ENCODE measurements around the gene CORO7.
A peak's percentile ranks its signal among the peaks of the same experiment; 100 is the strongest.

Gene CORO7

DNA sequence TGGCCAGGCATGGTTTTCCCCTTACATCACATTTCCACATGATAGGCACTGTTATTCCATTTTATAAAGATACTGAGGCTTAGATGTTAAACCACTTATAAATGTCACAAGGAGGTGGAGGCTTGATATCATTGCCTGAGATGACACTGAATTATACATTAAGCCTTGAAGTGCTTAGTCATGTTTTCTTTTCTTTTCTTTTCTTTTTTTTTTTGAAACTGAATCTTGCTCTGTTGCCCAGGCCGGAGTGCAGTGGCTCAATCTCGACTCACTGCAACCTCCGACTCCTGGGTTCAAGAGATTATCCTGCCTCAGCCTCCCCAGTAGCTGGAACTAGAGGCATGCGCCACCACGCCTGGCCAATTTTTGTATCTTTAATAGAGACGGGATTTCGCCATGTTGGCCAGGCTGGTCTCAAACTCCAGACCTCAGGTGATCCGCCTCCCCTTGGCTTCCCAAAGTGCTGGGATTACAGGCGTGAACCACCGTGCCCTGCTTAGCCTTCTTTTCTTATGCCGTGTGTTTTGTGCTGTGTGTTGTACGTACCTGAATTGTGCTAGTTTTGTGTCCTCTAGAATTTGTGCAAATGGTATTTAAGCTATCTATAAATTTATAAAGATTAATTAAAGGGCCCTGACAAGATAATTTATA is 10.5 kb upstream of the CORO7 start:
- TF ChIP-seq POLR2AphosphoS5 (IDR thresholded peaks at IDR 0.05; ENCODE audit: low read depth) (no peak), SPI1 (IDR thresholded peaks at IDR 0.05; ENCODE audit: borderline replicate concordance, low read depth) (no peak), GABPA (IDR thresholded peaks at IDR 0.05; ENCODE audit: low read depth) (no peak)
- TF ChIP-seq, protein P1, sequence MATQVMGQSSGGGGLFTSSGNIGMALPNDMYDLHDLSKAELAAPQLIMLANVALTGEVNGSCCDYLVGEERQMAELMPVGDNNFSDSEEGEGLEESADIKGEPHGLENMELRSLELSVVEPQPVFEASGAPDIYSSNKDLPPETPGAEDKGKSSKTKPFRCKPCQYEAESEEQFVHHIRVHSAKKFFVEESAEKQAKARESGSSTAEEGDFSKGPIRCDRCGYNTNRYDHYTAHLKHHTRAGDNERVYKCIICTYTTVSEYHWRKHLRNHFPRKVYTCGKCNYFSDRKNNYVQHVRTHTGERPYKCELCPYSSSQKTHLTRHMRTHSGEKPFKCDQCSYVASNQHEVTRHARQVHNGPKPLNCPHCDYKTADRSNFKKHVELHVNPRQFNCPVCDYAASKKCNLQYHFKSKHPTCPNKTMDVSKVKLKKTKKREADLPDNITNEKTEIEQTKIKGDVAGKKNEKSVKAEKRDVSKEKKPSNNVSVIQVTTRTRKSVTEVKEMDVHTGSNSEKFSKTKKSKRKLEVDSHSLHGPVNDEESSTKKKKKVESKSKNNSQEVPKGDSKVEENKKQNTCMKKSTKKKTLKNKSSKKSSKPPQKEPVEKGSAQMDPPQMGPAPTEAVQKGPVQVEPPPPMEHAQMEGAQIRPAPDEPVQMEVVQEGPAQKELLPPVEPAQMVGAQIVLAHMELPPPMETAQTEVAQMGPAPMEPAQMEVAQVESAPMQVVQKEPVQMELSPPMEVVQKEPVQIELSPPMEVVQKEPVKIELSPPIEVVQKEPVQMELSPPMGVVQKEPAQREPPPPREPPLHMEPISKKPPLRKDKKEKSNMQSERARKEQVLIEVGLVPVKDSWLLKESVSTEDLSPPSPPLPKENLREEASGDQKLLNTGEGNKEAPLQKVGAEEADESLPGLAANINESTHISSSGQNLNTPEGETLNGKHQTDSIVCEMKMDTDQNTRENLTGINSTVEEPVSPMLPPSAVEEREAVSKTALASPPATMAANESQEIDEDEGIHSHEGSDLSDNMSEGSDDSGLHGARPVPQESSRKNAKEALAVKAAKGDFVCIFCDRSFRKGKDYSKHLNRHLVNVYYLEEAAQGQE (IDR thresholded peaks at IDR 0.05; ENCODE audit: insufficient replicate concordance, low read depth), result no peak
- TF ChIP-seq, protein P2, sequence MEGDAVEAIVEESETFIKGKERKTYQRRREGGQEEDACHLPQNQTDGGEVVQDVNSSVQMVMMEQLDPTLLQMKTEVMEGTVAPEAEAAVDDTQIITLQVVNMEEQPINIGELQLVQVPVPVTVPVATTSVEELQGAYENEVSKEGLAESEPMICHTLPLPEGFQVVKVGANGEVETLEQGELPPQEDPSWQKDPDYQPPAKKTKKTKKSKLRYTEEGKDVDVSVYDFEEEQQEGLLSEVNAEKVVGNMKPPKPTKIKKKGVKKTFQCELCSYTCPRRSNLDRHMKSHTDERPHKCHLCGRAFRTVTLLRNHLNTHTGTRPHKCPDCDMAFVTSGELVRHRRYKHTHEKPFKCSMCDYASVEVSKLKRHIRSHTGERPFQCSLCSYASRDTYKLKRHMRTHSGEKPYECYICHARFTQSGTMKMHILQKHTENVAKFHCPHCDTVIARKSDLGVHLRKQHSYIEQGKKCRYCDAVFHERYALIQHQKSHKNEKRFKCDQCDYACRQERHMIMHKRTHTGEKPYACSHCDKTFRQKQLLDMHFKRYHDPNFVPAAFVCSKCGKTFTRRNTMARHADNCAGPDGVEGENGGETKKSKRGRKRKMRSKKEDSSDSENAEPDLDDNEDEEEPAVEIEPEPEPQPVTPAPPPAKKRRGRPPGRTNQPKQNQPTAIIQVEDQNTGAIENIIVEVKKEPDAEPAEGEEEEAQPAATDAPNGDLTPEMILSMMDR (IDR thresholded peaks at IDR 0.05; ENCODE audit: insufficient read depth, low read length), result no peak
- no peak for DNase-seq (ENCODE audit: low read depth in 1 of 2, low spot score in 1 of 2)
- Histone ChIP-seq H3K4me3 (replicated peaks; ENCODE audit: insufficient read depth, low read length) (peak overlapping the region; percentile 94), H3K27me3 (ENCODE audit: insufficient read depth, poor library complexity, severe bottlenecking) (no peaks in the 10 kb centered on the region), H3K27ac (replicated peaks) (peak overlapping the region; percentile 94)

DNA sequence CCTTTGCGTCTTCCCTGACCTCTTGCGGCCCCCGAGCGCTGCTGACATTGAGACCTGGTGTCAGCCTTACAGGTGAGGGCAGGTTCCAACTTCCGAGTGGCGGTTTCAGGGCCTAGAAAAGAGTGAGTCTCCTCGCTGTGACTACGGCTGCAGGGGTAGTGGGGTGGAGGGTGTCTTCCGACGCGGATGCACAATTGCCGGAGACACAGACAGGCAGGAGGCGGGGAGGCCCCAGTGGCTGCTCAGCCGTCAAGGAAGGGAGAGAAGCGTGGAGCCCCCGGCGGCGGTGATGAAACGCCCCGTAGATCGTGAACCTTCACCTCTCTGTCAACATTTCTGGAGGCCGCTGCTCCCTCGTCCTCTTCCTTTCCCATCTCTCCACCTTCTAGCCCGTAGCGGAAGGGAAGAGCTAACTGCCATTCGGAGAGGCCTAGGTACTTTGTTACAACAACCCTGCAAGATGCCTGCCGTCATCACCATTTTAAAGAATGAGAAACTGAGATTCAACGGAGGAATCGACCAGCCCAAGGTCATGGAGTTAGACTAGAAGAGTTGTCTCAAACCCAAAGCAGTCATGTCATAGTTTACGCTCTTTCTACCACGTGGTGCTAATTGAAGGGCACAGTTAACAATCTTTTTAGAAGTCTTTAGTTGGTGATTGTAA is 9.8 kb upstream of the CORO7 start:
- peak in 1 of 2 experiments; percentile 38 for DNase-seq (ENCODE audit: low read depth in 1 of 2, low spot score in 1 of 2)
- TF ChIP-seq POLR2AphosphoS5 (IDR thresholded peaks at IDR 0.05; ENCODE audit: low read depth) (no peak; the same call in 1 of the 2 replicates), SPI1 (IDR thresholded peaks at IDR 0.05; ENCODE audit: borderline replicate concordance, low read depth) (no peak), GABPA (IDR thresholded peaks at IDR 0.05; ENCODE audit: low read depth) (no peak)
- TF ChIP-seq, protein P1 (IDR thresholded peaks at IDR 0.05; ENCODE audit: insufficient replicate concordance, low read depth), result no peak
- TF ChIP-seq, protein P2 (IDR thresholded peaks at IDR 0.05; ENCODE audit: insufficient read depth, low read length), result no peak
- Histone ChIP-seq H3K4me3 (replicated peaks; ENCODE audit: insufficient read depth, low read length) (peak overlapping the region; percentile 94), H3K27ac (replicated peaks) (peak overlapping the region; percentile 94), H3K27me3 (ENCODE audit: insufficient read depth, poor library complexity, severe bottlenecking) (no peaks in the 10 kb centered on the region)

DNA sequence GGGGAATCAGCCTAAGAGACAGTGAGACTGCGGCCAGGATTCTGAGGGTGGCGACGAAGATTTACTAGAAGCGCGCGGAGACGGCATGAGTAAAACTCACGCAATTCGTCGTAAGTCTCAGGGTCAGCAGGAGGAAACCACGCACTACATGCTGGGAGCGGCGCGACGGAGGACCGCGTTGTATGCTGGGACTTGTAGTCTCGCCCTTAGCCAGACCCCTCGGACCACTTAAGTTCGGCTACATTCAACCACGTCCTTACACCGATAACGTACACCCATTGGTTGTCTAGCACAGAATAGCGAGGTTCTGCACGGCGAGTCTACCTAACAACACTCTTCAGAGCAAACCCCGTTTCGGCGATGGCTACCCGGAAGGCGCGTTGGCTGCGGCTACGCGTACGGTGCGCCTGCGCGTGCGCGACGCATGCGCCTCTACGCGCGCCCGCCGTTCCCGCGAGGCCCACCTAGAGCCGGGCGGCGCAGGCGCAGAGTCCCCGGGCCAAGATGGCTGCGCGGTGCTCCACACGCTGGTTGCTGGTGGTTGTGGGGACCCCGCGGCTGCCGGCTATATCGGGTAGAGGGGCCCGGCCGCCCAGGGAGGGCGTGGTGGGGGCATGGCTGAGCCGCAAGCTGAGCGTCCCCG is 9.1 kb upstream of the CORO7 start, which contains the start of gene DNAJA3:
Gene DNAJA3, plus strand, starts transcription at position 491 of the 643 bp plus-strand sequence. Its CDS starts 14 bp downstream, at position 505.
- peak; percentile 94 to 96 for DNase-seq (ENCODE audit: low read depth in 1 of 2, low spot score in 1 of 2)
- TF ChIP-seq, protein P2 (IDR thresholded peaks at IDR 0.05; ENCODE audit: insufficient read depth, low read length), result no peak
- peak; percentile 80 for TF ChIP-seq POLR2AphosphoS5 (IDR thresholded peaks at IDR 0.05; ENCODE audit: low read depth)
- TF ChIP-seq, protein P1 (IDR thresholded peaks at IDR 0.05; ENCODE audit: insufficient replicate concordance, low read depth), result peak; percentile 73
- TF ChIP-seq SPI1 (IDR thresholded peaks at IDR 0.05; ENCODE audit: borderline replicate concordance, low read depth), result no peak
- no peak for TF ChIP-seq GABPA (IDR thresholded peaks at IDR 0.05; ENCODE audit: low read depth)
- no peaks in the 10 kb centered on the region for H3K27me3 ChIP-seq (ENCODE audit: insufficient read depth, poor library complexity, severe bottlenecking)
- peak within 1 kb of the TSS; percentile 94 for H3K27ac ChIP-seq (replicated peaks)
- H3K4me3 ChIP-seq (replicated peaks; ENCODE audit: insufficient read depth, low read length), result peak within 1 kb of the TSS; percentile 94

Data from HL-60 (cell line).